HG03378 (cell line): ENCODE measurements around the gene NKX1-1.
"Not testable (repeated sequence)": the region's sequence is repeated elsewhere in the genome, so short reads cannot be mapped to it uniquely, and the experiment has no call there.

Source experiments
- ATAC-seq: cut with Tn5 transposase; IDR thresholded peaks from one replicate; pipeline ENCODE4 v1.9.1; 2021; ENCODE audit warnings: mild to moderate bottlenecking, moderate library complexity; ENCODE audit not compliant: unreplicated experiment

Gene NKX1-1

GRCh38 chr4:1405636-1406393 lies 427 bp downstream of the NKX1-1 start:
- no peak for ATAC-seq

DNA sequence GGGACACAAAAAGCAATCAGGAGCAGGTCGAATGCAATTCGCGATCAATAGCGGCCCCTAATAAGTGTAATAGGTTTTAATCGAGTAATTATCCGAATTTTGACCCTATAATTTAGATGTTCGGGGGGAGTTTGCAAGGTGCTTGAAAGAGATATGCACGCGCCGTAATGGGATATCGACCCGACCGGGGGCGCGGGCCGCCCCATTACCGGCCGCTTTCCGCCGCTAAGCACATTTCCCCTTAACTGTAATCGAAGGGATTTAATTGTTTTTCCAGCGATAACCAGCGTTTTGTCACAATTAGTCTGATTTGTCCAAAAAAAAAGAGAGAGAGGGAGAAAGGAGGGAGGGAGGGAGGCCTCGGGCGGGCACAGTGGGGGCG lies 997 bp downstream of the NKX1-1 start:
- ATAC-seq, result no peak

GRCh38 chr4:1404573-1405253 lies 1.5 kb downstream of the NKX1-1 start:
- no peak for ATAC-seq

DNA sequence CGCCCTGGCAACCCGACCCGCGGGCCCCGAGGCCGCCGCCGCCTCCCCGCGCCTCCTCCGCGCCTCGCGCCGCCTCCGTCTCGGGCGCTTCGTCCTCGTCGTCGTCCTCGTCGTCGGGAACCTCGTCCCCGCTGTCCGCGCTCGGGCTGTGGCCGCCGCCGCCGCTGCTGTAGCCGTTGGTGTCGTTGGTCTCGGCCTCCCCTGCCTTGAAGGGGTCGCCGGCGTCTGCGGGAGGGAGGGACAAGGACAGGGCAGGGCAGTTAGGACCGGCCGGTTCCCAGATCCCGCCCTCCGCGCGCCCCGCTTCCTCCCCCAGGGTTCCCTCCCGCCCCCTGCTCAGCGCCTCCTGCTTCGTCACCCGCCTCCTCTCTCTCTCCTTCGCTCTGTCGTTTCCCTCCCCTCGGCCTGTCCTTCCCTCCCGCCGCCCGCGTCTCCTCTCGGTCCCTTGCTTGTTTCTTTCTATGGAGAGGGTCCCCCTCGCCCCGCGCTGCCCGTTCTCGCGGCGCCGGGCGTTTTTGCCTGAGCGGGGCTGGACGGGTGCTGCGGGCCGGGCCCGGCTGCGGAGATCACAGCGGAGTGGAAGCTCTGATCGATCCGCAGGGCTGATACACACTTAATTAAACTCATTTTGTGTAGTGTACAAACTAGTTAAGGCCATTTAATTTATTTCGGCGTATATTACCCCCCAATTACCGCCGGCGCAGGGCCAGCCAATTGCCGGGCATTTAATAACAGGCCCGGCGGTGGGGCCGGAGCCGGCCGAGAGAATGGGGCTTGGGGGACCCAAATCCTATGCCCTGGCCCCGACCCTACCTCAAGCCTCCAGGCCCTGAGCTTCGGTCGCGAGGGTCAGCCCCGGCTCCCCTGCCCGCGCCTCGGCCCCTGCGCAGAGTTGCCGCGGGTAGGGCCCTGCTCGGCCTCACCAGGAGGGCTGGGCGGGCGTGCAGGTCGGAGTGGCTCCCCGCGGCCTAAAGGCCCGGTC lies 2.4 kb downstream of the NKX1-1 start:
- no peak for ATAC-seq

DNA sequence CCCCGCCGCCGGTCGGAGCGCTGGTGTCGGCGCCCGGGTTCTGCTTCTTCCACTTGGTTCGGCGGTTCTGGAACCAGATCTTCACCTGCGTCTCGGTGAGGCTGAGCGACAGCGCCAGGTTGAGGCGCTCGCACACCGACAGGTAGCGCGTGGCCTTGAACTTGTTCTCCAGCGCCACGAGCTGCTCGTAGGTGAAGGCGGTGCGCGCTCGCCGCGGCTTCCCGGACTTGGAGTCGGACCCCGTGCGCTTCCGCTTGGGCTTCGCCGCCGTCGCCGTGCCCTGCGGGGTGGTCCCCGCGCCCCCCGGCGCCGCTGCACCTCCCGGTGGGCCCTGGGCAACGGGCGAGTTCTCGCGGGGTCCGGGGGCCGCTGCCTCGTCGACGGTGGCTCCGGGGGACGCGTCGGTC lies 3.1 kb downstream of the NKX1-1 start:
- no peak for ATAC-seq

GRCh38 chr4:1402516-1403091 lies 3.6 kb downstream of the NKX1-1 start:
- no peak for ATAC-seq

DNA sequence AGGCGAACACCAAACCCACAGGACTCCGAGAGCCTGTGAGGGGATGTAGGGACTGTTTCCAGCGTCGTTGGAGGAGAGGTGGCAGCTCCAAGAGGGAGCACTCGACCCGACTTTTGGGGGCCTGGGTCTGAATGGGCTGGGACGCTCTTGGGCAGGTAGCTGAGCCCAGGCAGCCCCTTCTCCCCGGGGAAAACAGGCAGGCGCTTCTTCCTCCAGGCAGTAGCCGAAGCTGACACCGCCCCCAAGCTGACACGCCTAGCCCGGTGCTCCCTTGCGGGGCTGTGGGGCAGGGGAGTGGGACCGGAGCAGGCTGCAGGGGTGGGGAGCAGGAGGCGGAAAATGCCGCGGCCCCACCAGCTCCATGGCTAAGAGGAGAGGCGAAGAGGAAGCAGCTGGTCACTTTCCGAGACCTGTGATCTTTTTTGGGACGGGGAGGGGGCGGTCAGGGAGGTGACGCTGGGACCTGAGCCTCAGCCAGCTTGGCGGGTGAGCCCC lies 4.2 kb downstream of the NKX1-1 start:
- ATAC-seq, result no peak

DNA sequence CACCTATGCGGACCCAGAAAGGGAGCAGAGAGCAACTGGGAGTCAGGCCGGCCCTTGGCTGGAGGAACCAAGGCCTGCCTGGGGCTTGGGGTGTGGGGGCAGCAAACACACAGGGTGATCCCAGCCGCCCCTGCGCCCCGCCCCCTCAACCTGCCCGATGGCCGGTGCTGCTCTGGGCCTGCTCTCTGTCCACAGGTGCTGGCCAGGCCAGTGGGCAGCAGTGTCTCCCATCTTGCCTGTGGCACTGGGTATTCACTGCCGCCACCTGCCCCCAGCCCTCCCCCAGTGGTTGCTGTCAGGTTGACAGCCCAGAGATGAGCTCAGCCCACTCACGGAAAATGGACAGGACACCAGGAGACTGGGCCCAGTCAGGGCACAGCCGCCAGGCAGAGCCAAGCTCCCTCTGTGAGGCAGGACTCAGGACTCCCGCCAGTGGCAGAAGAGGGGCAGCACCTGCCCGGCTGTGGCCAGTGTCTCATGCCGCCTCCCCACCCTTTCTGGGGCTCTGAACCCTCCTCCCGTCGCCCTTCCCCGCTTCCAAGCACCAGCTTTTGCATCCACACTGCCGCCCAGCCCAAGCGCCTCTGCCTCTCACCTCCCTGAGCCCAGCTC lies 4.7 kb downstream of the NKX1-1 start:
- ATAC-seq, result no peak

GRCh38 chr4:1400831-1401408 lies 5.3 kb downstream of the NKX1-1 start:
- ATAC-seq, result no peak

DNA sequence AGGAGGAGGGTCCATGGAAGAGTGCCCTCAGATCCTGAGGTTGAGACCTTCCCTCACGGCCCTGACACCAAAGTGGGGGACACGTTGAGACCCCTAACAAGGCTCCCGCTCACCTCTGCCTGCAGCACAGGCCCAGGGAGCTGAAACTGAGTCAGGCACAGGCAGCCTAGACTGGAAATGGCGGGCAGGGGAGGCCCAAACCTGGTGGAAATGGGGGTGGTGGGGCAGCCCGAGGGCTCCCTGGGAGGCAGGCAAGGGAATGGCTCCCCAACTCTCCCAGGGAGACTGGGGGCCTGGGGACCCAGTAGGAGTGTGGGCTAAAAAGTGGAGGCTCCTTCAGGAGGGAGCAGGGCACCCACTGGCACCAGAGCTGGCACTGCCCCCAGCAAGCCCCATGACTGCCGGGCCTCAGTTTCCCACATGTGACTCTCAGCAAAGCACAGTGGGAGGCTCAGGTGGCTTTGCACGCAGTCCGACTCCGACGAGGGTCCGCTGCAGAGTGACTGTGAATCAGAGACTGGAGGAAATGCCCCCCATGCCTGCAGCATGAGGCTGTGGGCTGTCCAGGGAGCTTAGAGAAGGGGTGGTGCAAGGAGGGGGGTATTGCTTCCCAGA lies 5.9 kb downstream of the NKX1-1 start:
- no peak for ATAC-seq

GRCh38 chr4:1399508-1400190 lies 6.6 kb downstream of the NKX1-1 start:
- ATAC-seq, result no peak

DNA sequence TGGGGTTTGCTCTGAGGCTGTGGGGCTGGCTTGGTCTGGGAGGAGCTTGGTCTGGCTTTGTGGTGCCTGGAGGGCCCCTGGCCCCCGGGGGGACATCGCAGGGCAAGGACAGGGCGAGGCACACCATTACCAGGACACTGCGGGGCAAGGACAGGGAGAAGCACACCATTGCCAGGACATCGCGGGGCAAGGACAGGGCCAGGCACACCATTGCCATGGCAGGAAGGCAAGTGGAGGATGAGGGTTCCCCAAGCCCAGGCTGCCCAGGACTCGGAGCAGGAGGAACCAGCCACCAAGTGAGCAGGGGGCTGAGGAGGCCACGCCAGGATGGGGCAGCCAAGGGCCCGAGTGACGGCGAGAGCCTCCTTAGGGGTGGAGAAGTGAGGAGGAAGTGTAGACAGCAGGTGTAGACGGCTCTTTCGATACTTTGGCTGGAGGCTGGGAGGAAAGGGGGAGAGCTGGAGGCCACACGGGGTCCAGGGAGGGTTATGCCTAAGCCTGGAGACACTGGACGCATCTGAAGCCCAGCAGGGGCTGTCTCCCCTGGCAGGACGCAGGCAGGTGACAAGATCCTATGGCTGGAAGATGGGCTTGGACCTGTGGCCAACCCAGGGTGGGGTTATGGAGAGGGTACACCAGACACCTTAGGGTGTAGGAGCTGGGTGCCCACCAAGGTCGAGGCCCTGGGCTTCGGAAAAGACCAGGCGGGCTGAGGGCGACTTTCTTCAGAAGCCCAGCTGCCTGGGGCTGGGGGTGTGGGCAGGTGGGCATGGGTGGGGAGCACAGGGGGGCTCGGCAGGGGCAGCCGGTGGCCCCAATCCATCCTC lies 7.3 kb downstream of the NKX1-1 start:
- ATAC-seq, result no peak

DNA sequence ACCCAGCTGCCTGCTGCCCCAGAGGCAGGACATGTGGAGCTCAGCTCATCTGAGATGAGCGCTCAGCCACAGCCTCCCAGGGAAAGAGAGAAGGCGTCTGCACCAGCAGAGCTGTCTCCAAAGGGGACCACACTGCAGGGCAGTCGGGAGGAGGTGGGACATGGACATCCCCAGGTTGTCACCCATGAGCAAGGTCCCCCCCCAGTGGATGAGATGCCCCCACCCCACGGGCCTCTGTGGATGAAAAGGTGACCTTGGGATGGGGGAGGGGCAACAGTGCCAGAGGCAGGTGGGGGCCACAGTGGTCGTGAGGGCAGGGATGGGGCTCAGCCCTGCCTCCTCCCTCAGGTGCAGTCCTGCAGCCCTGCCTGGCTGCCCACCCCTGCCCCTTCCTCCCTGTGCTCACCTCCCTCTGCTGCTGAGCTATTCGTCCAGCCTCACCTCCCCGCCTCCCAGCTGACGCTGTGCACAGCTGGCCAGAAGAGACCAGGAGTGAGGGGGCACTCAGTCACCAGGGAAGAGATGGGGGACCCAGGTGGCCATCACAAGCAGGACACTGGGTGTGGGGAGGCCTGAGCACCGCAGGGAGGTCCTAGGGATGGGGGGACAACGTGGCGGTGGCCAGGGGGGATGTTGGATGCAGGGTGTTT lies 9.3 kb downstream of the NKX1-1 start:
- ATAC-seq, result no peak

GRCh38 chr4:1395941-1396805 lies 10.1 kb downstream of the NKX1-1 start:
- no peak for ATAC-seq

DNA sequence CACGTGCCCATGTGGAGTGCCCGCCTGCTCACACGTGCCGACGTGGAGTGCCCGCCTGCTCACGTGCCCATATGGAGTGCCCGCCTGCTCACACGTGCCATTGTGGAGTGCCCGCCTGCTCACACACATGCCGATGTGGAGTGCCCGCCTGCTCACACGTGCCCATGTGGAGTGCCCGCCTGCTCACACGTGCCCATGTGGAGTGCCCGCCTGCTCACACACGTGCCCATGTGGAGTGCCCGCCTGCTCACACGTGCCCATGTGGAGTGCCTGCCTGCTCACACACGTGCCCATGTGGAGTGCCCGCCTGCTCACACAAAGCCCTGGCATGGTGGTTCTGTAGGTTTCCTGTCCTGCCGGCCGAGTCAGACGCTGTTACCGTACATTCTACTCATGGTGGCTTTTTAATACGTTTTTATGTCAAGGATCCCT lies 10.8 kb downstream of the NKX1-1 start:
- not testable (repeated sequence) for ATAC-seq

DNA sequence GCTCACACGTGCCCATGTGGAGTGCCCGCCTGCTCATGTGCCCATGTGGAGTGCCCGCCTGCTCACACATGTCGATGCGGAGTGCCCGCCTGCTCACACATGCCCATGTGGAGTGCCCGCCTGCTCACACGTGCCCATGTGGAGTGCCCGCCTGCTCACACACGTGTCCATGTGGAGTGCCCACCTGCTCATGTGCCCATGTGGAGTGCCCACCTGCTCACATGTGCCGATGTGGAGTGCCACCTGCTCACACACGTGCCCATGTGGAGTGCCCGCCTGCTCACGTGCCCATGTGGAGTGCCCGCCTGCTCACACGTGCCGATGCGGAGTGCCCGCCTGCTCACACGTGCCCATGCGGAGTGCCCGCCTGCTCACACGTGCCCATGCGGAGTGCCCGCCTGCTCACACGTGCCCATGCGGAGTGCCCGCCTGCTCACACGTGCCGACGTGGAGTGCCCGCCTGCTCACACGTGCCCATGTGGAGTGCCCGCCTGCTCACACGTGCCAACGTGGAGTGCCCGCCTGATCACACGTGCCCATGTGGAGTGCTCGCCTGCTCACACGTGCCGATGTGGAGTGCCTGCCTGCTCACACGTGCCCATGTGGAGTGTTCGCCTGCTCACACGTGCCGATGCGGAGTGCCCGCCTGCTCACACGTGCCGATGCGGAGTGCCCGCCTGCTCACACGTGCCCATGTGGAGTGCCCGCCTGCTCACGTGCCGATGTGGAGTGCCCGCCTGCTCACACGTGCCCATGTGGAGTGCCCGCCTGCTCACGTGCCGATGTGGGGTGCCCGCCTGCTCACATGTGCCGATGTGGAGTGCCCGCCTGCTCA lies 11.5 kb downstream of the NKX1-1 start:
- not testable (repeated sequence) for ATAC-seq
